K562 (cell line): ENCODE measurements around the gene TCFL5. TPM values are rescaled to one million over a fixed set of nuclear protein-coding genes. Genes with fewer than 3 reads are reported as not detected.

ENCODE experiments used
- BACH1 ChIP-seq: fragments of 200-800 bp; sonication (Bioruptor generic); IDR thresholded peaks from 2 replicates; pipeline ENCODE4 v1.6.1; 2016; ENCODE audit warnings: missing genetic modification characterization, missing compliant biosample characterization
- CBFA2T3 ChIP-seq: fragments of 450-650 bp; IDR thresholded peaks from 2 replicates; pipeline ENCODE4 v1.6.1; 2017
- FOXA3 ChIP-seq, 2 experiments: fragments of 450-650 bp in 1 of 2; sonication (generic) in 1 of 2; formaldehyde crosslinking; IDR thresholded peaks in 1 of 2; conservative IDR thresholded peaks in 1 of 2; 2 replicates each; pipeline versions ENCODE4 v1.4.0 to v1.8.0; 2020 to 2022; ENCODE audit warnings: mild to moderate bottlenecking in 2 of 2, missing genetic modification reagents in 1 of 2
- HDGF ChIP-seq: fragments of 450-650 bp; IDR thresholded peaks from 2 replicates; pipeline ENCODE4 v1.6.1; 2016
- HOMEZ ChIP-seq: fragments of 250-450 bp; sonication (Bioruptor Pico); IDR thresholded peaks from 2 replicates; pipeline ENCODE4 v1.4.0; 2020; ENCODE audit warnings: mild to moderate bottlenecking, moderate library complexity
- JUND ChIP-seq, 2 experiments: IDR thresholded peaks; 2 replicates in 1 of 2; 3 replicates in 1 of 2; pipeline ENCODE4 v1.6.1; 2011; ENCODE audit warnings: borderline replicate concordance in 2 of 2, low read depth in 2 of 2, low read length in 2 of 2, improper control_type of control experiment in 1 of 2, missing biosample characterization in 1 of 2, missing genetic modification characterization in 1 of 2, missing genetic modification reagents in 1 of 2
- NCOR1 ChIP-seq: fragments of 450-650 bp; IDR thresholded peaks from 2 replicates; pipeline ENCODE4 v1.6.1; 2016; ENCODE audit warnings: mild to moderate bottlenecking, moderate library complexity
- NFYB ChIP-seq: IDR thresholded peaks from 2 replicates; pipeline ENCODE4 v1.6.1; 2011; ENCODE audit warnings: mild to moderate bottlenecking, moderate library complexity; ENCODE audit not compliant: insufficient read length; ENCODE audit errors: extremely low read depth
- NR0B1 ChIP-seq: fragments of 450-650 bp; IDR thresholded peaks from one replicate; pipeline ENCODE4 v1.6.1; 2018; ENCODE audit warnings: mild to moderate bottlenecking, moderate library complexity; ENCODE audit not compliant: partially characterized antibody
- PATZ1 ChIP-seq: fragments of 250-450 bp; sonication (Bioruptor Pico); IDR thresholded peaks from 2 replicates; pipeline ENCODE4 v1.5.0; 2020; ENCODE audit warnings: mild to moderate bottlenecking, borderline replicate concordance
- POLR2H ChIP-seq: IDR thresholded peaks from 2 replicates; pipeline ENCODE4 v1.6.1; 2016; ENCODE audit warnings: missing genetic modification characterization, low read depth, mild to moderate bottlenecking, control low read depth, missing compliant biosample characterization, moderate library complexity
- RAD51 ChIP-seq: fragments of 450-650 bp; IDR thresholded peaks from 2 replicates; pipeline ENCODE4 v1.7.1; 2016; ENCODE audit warnings: low read depth, mild to moderate bottlenecking, borderline replicate concordance
- RNF2 ChIP-seq: sonication (generic); IDR thresholded peaks from 2 replicates; pipeline ENCODE4 v1.6.1; 2016
- SAP30 ChIP-seq: fragments of 200-600 bp; sonication (generic); IDR thresholded peaks from 2 replicates; pipeline ENCODE4 v1.6.1; 2012; ENCODE audit warnings: borderline replicate concordance, low read depth, mild to moderate bottlenecking, moderate library complexity, low read length, control low read depth, inconsistent platforms; ENCODE audit not compliant: insufficient read depth, poor library complexity, severe bottlenecking
- XRCC4 ChIP-seq: IDR thresholded peaks from one replicate; pipeline ENCODE4 v1.6.1; 2011; ENCODE audit not compliant: insufficient read depth, insufficient read length; ENCODE audit errors: extremely low read depth
- ZBTB9 ChIP-seq: fragments of 450-650 bp; formaldehyde crosslinking; IDR thresholded peaks from 2 replicates; pipeline ENCODE4 v1.4.0; 2020; ENCODE audit warnings: mild to moderate bottlenecking, moderate library complexity
- ZC3H11A ChIP-seq: IDR thresholded peaks from 2 replicates; pipeline ENCODE4 v1.6.1; 2012; ENCODE audit warnings: low read depth, low read length, improper control_type of control experiment
- ZNF347 ChIP-seq: fragments of 450-650 bp; formaldehyde crosslinking; IDR thresholded peaks from 2 replicates; pipeline ENCODE4 v1.4.0; 2020; ENCODE audit warnings: low read depth, mild to moderate bottlenecking, moderate library complexity
- polyA plus RNA-seq, 8 experiments: library from polyadenylated mRNA; depleted of rRNA in 4 of 8; stranded (reverse) in 5 of 8; unstranded in 3 of 8; fragments of >200 nt; fragmentation: Nextera tagmentation in 2 of 8; fragmentation: Illumina TruSeq in 1 of 8; extraction: Ambion mirVana in 2 of 8; extraction: Trizol in 1 of 8; gene quantifications; 2 replicates each; pipeline versions ENCODE4 v1.2.1 to v1.2.3, GENCODE V29; 2011 to 2014; ENCODE audit warnings: inconsistent platforms in 1 of 8, missing spikeins in 1 of 8
- total RNA-seq, 7 experiments: library from RNA; depleted of rRNA in 6 of 7; stranded (reverse); fragments of >200 nt in 6 of 7; fragmentation: Illumina TruSeq in 2 of 7; extraction: Trizol in 2 of 7; gene quantifications; 2 replicates each; pipeline versions ENCODE4 v1.2.1 to v1.2.3, GENCODE V29; 2011 to 2021; ENCODE audit warnings: low replicate concordance in 1 of 7
- TF ChIP-seq, protein P1 (sequence below): fragments of 250-450 bp; sonication (Bioruptor Pico); IDR thresholded peaks from 2 replicates; pipeline ENCODE4 v1.9.0; 2021; ENCODE audit warnings: mild to moderate bottlenecking, inconsistent platforms

Gene TCFL5
- total and polyA plus RNA-seq, 9 of the 15 experiments (the other 6 are each of a cell fraction or from before 2014, with no cell fraction given), result 1.00 to 12.6 (median 9.1) TPM

DNA sequence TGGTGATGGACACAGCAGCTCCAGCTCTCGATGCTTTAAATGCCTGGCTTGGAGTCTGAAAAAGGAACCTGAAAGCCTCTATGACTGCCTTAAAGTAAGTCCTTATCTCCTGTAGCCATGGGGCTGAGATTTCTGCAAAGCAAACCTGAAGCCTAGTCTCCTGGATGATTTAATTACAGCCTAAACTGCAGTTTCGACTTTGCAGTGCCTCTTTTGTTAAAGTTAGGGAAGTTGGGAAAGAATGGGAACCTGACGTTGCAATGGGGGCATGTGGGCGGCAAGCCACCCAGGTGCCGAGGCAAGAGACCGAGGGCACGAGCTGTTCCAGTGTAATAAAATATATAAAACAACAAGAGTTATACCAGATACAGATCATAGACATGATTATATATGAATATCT, 11.7 kb upstream of the TCFL5 start (continued):
- no peak for TF ChIP-seq ZNF347 (CRISPR knock-in tag)
- no peak for TF ChIP-seq FOXA3 (CRISPR knock-in tag; conservative IDR thresholded peaks at IDR 0.05 in 1 of 2, IDR thresholded peaks at IDR 0.05 in 1 of 2)
- TF ChIP-seq ZC3H11A, result no peak
- no peak for TF ChIP-seq BACH1 (tag)
- TF ChIP-seq NFYB, result no peak
- TF ChIP-seq POLR2H (tag), result no peak
- no peak for TF ChIP-seq NR0B1
- no peak for TF ChIP-seq XRCC4
- no peak for TF ChIP-seq ZBTB9 (CRISPR knock-in tag)
- peak; percentile 46 for TF ChIP-seq CBFA2T3
- 0 out of 2 replicates have a peak, but pooled peaks have one; percentile 33 for TF ChIP-seq HDGF
- TF ChIP-seq, protein P1, sequence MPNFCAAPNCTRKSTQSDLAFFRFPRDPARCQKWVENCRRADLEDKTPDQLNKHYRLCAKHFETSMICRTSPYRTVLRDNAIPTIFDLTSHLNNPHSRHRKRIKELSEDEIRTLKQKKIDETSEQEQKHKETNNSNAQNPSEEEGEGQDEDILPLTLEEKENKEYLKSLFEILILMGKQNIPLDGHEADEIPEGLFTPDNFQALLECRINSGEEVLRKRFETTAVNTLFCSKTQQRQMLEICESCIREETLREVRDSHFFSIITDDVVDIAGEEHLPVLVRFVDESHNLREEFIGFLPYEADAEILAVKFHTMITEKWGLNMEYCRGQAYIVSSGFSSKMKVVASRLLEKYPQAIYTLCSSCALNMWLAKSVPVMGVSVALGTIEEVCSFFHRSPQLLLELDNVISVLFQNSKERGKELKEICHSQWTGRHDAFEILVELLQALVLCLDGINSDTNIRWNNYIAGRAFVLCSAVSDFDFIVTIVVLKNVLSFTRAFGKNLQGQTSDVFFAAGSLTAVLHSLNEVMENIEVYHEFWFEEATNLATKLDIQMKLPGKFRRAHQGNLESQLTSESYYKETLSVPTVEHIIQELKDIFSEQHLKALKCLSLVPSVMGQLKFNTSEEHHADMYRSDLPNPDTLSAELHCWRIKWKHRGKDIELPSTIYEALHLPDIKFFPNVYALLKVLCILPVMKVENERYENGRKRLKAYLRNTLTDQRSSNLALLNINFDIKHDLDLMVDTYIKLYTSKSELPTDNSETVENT (CRISPR knock-in tag), result no peak
- TF ChIP-seq RNF2, result no peak
- no peak for TF ChIP-seq RAD51
- no peak for TF ChIP-seq SAP30
- TF ChIP-seq HOMEZ, result no peak
- TF ChIP-seq PATZ1 (CRISPR knock-in tag), result no peak
- no peak for TF ChIP-seq NCOR1
- no peak for TF ChIP-seq JUND (IDR thresholded peaks at IDR 0.05; ENCODE audit: borderline replicate concordance, low read depth, low read length)
- no peak for TF ChIP-seq JUND (tag; IDR thresholded peaks at IDR 0.05; ENCODE audit: borderline replicate concordance, low read depth, low read length)
